ENCODE measurements around the gene REV3L.

DNA sequence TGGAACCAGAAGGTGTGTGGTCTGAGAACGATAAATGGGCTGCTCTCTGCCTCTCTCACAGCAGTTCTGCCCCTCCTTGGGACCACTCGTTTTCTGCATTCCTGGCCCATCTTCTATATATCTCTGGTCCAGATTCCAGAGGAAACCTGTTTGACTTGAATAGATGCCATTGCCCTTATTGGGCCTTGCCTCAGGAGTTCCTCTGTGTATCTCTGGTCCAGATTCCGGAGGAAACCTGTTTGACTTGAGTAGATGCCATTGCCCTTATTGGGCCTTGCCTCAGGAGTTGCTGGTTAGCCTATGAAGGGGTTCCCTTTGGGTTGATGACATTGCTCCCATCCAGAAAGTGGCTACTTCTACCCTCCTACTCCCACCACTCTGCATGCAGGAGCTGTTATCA lies 206.3 kb downstream of the REV3L start:
- TF ChIP-seq, protein P1, sequence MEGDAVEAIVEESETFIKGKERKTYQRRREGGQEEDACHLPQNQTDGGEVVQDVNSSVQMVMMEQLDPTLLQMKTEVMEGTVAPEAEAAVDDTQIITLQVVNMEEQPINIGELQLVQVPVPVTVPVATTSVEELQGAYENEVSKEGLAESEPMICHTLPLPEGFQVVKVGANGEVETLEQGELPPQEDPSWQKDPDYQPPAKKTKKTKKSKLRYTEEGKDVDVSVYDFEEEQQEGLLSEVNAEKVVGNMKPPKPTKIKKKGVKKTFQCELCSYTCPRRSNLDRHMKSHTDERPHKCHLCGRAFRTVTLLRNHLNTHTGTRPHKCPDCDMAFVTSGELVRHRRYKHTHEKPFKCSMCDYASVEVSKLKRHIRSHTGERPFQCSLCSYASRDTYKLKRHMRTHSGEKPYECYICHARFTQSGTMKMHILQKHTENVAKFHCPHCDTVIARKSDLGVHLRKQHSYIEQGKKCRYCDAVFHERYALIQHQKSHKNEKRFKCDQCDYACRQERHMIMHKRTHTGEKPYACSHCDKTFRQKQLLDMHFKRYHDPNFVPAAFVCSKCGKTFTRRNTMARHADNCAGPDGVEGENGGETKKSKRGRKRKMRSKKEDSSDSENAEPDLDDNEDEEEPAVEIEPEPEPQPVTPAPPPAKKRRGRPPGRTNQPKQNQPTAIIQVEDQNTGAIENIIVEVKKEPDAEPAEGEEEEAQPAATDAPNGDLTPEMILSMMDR (IDR thresholded peaks at IDR 0.05; ENCODE audit: insufficient read depth, low read length): no peak
- TF ChIP-seq POLR2AphosphoS5 (IDR thresholded peaks at IDR 0.05; ENCODE audit: low read depth): no peak

All from HL-60 (cell line).